Stimulated activated CD8-positive, alpha-beta memory T cell treated with anti-CD3 and anti-CD28 coated beads, Interleukin-4, amount 100 ng/mL, for 1 hour (primary cell): ENCODE results near the gene RNPS1.
"Not testable (repeated sequence)": the region's sequence is repeated elsewhere in the genome, so short reads cannot be mapped to it uniquely, and the experiment has no call there.

Source experiments
- DNase-seq, 2 donors: peaks; one replicate each; pipeline ENCODE4 v3.0.0-alpha.2; 2020; ENCODE audit warnings: low read depth in 2 of 2, low spot score in 1 of 2

RNPS1 gene

GRCh38 chr16:2258530-2258929, 9.4 kb downstream of the RNPS1 start:
- DNase-seq, result not testable (repeated sequence)

GRCh38 chr16:2257726-2258125, 10.2 kb downstream of the RNPS1 start:
- no peak for DNase-seq

- no peak for DNase-seq
Measured at GRCh38 chr16:2256531-2257140, 11.3 kb downstream of the RNPS1 start.

- DNase-seq, result no peak
Measured at GRCh38 chr16:2253293-2253692, 14.6 kb downstream of the RNPS1 start.

- DNase-seq, result no peak
Measured at GRCh38 chr16:2252806-2253148, 15.1 kb downstream of the RNPS1 start.

GRCh38 chr16:2251296-2252111, 16.4 kb downstream of the RNPS1 start, which contains the start of gene ECI1:
ECI1 (minus strand) TSS chr16:2251587; CDS start chr16:2251566, 21 bp downstream.
- DNase-seq, result peak; percentile 63 to 66

- DNase-seq, result no peak
Measured at GRCh38 chr16:2250652-2251295, 17.2 kb downstream of the RNPS1 start.

- no peak for DNase-seq
Measured at GRCh38 chr16:2246301-2246885, 21.5 kb downstream of the RNPS1 start.

- DNase-seq, result no peak
Measured at GRCh38 chr16:2244926-2245795, 22.8 kb downstream of the RNPS1 start.

GRCh38 chr16:2244301-2244700, 23.6 kb downstream of the RNPS1 start:
- no peak for DNase-seq

- no peak for DNase-seq
Measured at GRCh38 chr16:2243781-2244180, 24.1 kb downstream of the RNPS1 start.

GRCh38 chr16:2243031-2243528, 24.8 kb downstream of the RNPS1 start:
- DNase-seq, result no peak

- DNase-seq, result no peak
Measured at GRCh38 chr16:2242598-2242997, 25.3 kb downstream of the RNPS1 start.

GRCh38 chr16:2240331-2240730, 27.6 kb downstream of the RNPS1 start:
- DNase-seq, result not testable (repeated sequence)

GRCh38 chr16:2238838-2239675, 28.9 kb downstream of the RNPS1 start:
- no peak for DNase-seq

GRCh38 chr16:2238150-2238837, 29.6 kb downstream of the RNPS1 start:
- DNase-seq, result no peak

GRCh38 chr16:2237493-2238149, 30.3 kb downstream of the RNPS1 start:
- DNase-seq, result no peak

- no peak for DNase-seq
Measured at GRCh38 chr16:2237102-2237482, 30.8 kb downstream of the RNPS1 start.
